ENCODE data around the gene BEST4.

DNA sequence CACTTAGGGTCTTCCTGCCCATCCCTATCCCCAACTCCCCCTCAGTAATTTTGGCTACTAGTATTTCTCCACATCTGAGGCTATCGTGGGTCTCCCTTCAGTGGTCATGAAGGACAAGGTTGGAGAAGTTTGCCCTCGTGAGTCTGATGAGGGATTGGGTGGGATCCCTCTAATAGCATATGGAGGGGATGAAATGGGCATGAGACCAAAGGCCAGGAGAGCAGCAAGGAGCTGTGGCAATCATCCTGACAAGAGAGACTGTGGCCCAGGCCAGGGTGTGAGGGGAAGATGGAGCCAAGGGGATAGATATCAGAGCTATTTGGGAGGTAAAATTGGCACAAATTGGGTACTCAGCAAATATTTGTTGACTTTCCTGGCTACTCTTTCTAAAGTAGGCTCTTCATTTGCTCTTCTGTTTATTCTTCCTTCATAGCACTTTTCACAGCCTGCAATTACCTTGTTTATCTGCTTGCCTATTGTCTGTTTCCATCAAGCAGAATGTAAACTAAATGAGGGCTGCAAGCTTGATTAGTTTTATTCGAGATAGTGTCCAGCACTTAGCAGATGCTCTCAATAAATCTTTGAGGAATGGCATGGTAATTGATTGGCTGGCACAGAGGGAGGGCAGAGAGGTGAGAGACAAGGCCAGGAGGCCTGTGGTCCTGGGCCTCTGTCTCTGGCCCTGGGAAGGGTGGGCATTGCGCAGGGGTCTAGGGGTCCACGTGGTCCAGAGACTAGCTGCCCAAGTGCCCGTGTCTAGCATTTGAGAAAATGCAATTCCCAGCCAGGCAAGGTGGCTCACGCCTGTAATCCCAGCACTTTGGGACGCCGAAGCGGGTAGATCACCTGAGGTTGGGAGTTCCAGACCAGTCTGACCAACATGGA, 10.8 kb upstream of the BEST4 start:
- no peak for TF ChIP-seq EZH2 (IDR thresholded peaks at IDR 0.05; ENCODE audit: insufficient read depth, poor library complexity, severe bottlenecking)
- no peak for TF ChIP-seq EZH2phosphoT487 (IDR thresholded peaks at IDR 0.05; ENCODE audit: insufficient read depth, low read depth)
